Measurements from ENCODE around the gene COL4A3. TPM values are rescaled to one million over a fixed set of nuclear protein-coding genes. Genes with fewer than 3 reads are reported as not detected.

Gene COL4A3
- total RNA-seq, 1 experiment from 2014 or later: 0.15 TPM

DNA sequence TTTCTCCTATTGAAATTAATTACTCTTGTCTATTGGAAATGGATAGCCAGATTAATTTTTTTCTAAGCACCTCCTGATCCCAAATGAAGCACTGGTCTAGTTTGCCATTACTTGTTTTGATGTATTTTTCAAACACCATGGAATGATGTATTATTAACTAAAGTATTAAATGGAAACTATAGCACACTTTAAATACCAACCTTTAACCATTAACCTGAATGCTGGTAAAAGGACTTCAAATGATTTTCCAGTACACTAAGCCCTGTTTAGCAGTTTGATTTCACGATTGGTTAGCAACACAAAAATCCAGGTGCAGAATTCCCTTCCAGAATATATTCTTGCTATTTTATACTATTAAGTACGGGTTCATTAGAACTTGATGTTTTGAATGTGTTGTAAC lies 37.3 kb downstream of the COL4A3 start:
- Histone ChIP-seq H3K9me3 (ENCODE audit: control insufficient read depth, low read depth, low read length) (no peaks in the 10 kb centered on the region), H4K91ac (ENCODE audit: insufficient read length, low read depth, low read length) (no peak overlapping the region), H2BK15ac (ENCODE audit: low read depth, low read length) (no peak overlapping the region), H3K27ac (ENCODE audit: insufficient read length, low read depth, low read length) (no peak overlapping the region), H3K4me2 (ENCODE audit: insufficient read depth, insufficient read length, low read length) (no peak overlapping the region), H2BK12ac (ENCODE audit: insufficient read length, low read depth, low read length) (no peak overlapping the region), H3K4me1 (ENCODE audit: insufficient read depth, low read length) (no peaks in the 10 kb centered on the region), H3T11ph (ENCODE audit: low read length) (no peak overlapping the region), H2BK20ac (ENCODE audit: low read depth, low read length, poor library complexity, severe bottlenecking) (no peak overlapping the region), H3K27me3 (ENCODE audit: insufficient read depth, low read length) (peaks cover 5% of the 10 kb centered on the region; the same call in 1 of the 2 replicates), H3K79me2 (ENCODE audit: insufficient read depth, low read length) (no peaks in the 10 kb centered on the region), H2AK5ac (ENCODE audit: insufficient read length, low read length) (no peak overlapping the region), H3K18ac (ENCODE audit: insufficient read length, low read depth, low read length) (no peak overlapping the region), H3K23ac (ENCODE audit: insufficient read length, low read depth, low read length) (no peak overlapping the region), H3K14ac (ENCODE audit: insufficient read depth, low read length) (no peak overlapping the region), H3K23me2 (ENCODE audit: insufficient read length, low read depth, low read length, poor library complexity, severe bottlenecking) (no peaks in the 10 kb centered on the region), H2BK120ac (ENCODE audit: low read depth, low read length, poor library complexity, severe bottlenecking) (no peak overlapping the region), H3K56ac (ENCODE audit: insufficient read length, low read depth, low read length) (no peak overlapping the region), H2BK5ac (ENCODE audit: insufficient read length, low read length) (no peak overlapping the region), H4K5ac (ENCODE audit: insufficient read length, low read depth, low read length) (no peak overlapping the region), H4K8ac (replicated peaks; ENCODE audit: insufficient read length, low read depth, low read length) (no peak overlapping the region), H2AFZ (ENCODE audit: low read length) (no peak overlapping the region), H3K9ac (ENCODE audit: extremely low read depth, insufficient read length, low read length) (no peak overlapping the region), H3K79me1 (ENCODE audit: insufficient read depth, low read depth, low read length, poor library complexity, severe bottlenecking) (no peaks in the 10 kb centered on the region), H4K20me1 (ENCODE audit: control insufficient read depth, insufficient read depth, insufficient read length) (no peaks in the 10 kb centered on the region), H3K4ac (ENCODE audit: low read depth, low read length) (no peak overlapping the region)
- TF ChIP-seq, protein P1, sequence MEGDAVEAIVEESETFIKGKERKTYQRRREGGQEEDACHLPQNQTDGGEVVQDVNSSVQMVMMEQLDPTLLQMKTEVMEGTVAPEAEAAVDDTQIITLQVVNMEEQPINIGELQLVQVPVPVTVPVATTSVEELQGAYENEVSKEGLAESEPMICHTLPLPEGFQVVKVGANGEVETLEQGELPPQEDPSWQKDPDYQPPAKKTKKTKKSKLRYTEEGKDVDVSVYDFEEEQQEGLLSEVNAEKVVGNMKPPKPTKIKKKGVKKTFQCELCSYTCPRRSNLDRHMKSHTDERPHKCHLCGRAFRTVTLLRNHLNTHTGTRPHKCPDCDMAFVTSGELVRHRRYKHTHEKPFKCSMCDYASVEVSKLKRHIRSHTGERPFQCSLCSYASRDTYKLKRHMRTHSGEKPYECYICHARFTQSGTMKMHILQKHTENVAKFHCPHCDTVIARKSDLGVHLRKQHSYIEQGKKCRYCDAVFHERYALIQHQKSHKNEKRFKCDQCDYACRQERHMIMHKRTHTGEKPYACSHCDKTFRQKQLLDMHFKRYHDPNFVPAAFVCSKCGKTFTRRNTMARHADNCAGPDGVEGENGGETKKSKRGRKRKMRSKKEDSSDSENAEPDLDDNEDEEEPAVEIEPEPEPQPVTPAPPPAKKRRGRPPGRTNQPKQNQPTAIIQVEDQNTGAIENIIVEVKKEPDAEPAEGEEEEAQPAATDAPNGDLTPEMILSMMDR (conservative IDR thresholded peaks at IDR 0.05): no peak
- H3K36me3 Mint-ChIP-seq (ENCODE audit: insufficient read depth in 1 of 3, low read depth in 3 of 3): peaks cover 0 to 2% (median under 1%) of the 10 kb centered on the region in 3 experiments; a peak in 1 of 7 replicates
- peaks cover 0 to 3% of the 10 kb centered on the region in 2 experiments; a peak in 1 of 5 replicates for H3K9me3 Mint-ChIP-seq
- no peak overlapping the region for H3K27ac Mint-ChIP-seq
- peaks cover 21% of the 10 kb centered on the region for H3K27me3 Mint-ChIP-seq (ENCODE audit: low read depth)
- peaks cover 9 to 11% of the 10 kb centered on the region in 2 experiments for H3K4me1 Mint-ChIP-seq
- H3K4me3 Mint-ChIP-seq: no peak overlapping the region
- DNase-seq: no peak
- WGBS (ENCODE audit: extremely low coverage, insufficient read length, low lambda C conversion rate): no CpG with 5 or more reads among the region's 2 CpGs
